NT2/D1 (cell line): ENCODE measurements around the gene CTIF.

Experiments used
- DNase-seq: peaks from one replicate; pipeline ENCODE4 v3.0.0-alpha.2; 2011; ENCODE audit warnings: low read depth, low spot score
- H3K27me3 ChIP-seq: 2 replicates; pipeline ENCODE4 v1.6.0; 2011; ENCODE audit warnings: mild to moderate bottlenecking; ENCODE audit not compliant: insufficient read length, insufficient read depth
- H3K36me3 ChIP-seq: 2 replicates; pipeline ENCODE4 v1.6.1; 2011; ENCODE audit warnings: mild to moderate bottlenecking, low read length, mixed read lengths; ENCODE audit not compliant: insufficient read depth, insufficient read length
- H3K4me1 ChIP-seq: 2 replicates; pipeline ENCODE4 v1.5.1; 2011; ENCODE audit not compliant: insufficient read depth, insufficient read length
- H3K4me3 ChIP-seq: 2 replicates; pipeline ENCODE4 v1.5.1; 2011; ENCODE audit warnings: low read depth; ENCODE audit not compliant: insufficient read length
- H3K9ac ChIP-seq: 2 replicates; pipeline ENCODE4 v1.6.0; 2011; ENCODE audit warnings: low read depth; ENCODE audit not compliant: insufficient read length
- H3K9me3 ChIP-seq: 2 replicates; pipeline ENCODE4 v1.5.1; 2011; ENCODE audit warnings: mild to moderate bottlenecking, low read length; ENCODE audit not compliant: insufficient read depth
- SUZ12 ChIP-seq: IDR thresholded peaks from 2 replicates; pipeline ENCODE4 v1.6.1; 2011; ENCODE audit not compliant: insufficient read length, insufficient read depth; ENCODE audit errors: extremely low read depth
- YY1 ChIP-seq: IDR thresholded peaks from 2 replicates; pipeline ENCODE4 v1.6.1; 2011; ENCODE audit not compliant: insufficient read length, insufficient read depth
- ZNF274 ChIP-seq: IDR thresholded peaks from 2 replicates; pipeline ENCODE4 v1.6.1; 2011; ENCODE audit warnings: mild to moderate bottlenecking, low read depth, low read length

The CTIF gene

DNA sequence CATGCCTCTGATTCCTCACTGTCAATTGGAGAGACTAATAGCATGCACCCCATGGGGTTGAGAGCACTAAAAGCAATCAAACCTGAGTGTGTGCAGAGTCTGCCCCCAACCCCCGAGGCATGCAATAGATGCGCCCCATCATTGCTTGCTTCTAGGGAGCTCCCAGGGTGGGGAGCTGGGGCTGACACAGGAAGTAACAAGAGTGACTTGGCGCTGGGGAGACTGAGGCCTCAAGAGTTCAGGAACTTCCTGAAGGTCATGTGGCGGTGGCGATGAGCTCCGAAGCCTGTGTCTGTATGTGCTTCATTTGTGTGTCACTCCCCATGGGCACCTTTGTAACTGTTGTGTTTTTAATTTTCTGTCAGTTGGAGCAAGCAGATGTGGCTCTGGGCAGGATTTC, 61.2 kb downstream of the CTIF start:
- no peak overlapping the region for H3K4me3 ChIP-seq
- DNase-seq, result no peak
- no peaks in the 10 kb centered on the region for H3K4me1 ChIP-seq
- H3K27me3 ChIP-seq, result no peaks in the 10 kb centered on the region
- TF ChIP-seq YY1, result no peak
- TF ChIP-seq SUZ12, result no peak
- no peak for TF ChIP-seq ZNF274
- peaks cover 29% of the 10 kb centered on the region for H3K36me3 ChIP-seq
- no peak overlapping the region for H3K9ac ChIP-seq
- H3K9me3 ChIP-seq, result no peaks in the 10 kb centered on the region

DNA sequence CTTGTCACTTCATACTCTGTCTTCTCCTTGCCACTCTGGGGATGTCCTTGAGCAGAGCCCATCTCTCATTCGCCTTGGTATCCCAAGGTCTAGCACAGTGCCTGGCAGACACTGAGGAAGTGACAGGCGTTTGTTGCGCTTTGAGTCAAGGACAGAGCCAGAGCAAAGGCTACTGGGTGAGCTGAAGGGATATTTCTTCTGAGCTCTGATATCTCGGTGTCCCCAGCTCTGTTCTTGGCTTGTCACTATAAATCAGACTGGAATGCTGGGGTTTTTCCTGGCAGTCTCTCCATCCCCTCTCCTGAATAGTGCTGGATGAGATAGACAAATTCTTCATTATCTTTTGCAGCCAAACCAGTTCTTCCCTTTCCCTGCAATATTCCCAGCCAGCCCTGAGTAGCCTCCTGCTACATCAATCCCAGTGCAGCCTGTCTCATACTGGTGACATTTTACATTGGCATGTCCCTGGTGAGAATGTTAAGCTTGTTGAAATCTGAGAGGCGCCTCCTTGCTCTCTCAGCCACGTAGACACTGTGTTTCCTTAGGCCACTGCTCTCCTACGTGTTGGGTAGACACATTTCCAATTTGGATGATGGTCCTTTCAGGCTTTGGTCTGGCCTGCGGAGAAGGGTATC, 61.7 kb downstream of the CTIF start:
- H3K4me1 ChIP-seq, result no peaks in the 10 kb centered on the region
- H3K27me3 ChIP-seq, result no peaks in the 10 kb centered on the region
- H3K9me3 ChIP-seq, result no peaks in the 10 kb centered on the region
- no peak overlapping the region for H3K9ac ChIP-seq
- no peak for DNase-seq
- no peak overlapping the region for H3K4me3 ChIP-seq
- TF ChIP-seq ZNF274 (no peak), SUZ12 (no peak), YY1 (no peak)
- H3K36me3 ChIP-seq, result peaks cover 25% of the 10 kb centered on the region

DNA sequence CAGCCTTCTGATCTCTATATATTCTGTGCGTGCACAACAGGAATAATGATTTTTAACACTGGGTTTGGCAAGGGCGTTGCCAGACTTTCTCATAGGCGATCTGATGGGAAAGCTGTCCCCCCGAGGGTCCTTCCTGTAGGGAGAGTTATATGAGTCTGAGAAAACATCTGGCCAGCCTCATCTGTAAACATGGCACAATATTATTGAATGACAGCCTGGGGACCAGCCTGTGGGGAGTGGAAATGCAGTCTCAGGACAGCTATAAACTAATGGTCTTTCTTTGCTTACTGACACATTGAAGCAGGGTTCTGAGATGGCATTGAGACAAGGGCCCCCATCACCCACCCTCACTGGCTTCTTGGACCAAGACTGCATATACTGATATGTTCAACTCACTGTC, 62.5 kb downstream of the CTIF start:
- Histone ChIP-seq H3K36me3 (peaks cover 19% of the 10 kb centered on the region), H3K4me3 (no peak overlapping the region), H3K9ac (no peak overlapping the region), H3K9me3 (no peaks in the 10 kb centered on the region), H3K4me1 (no peaks in the 10 kb centered on the region), H3K27me3 (no peaks in the 10 kb centered on the region)
- DNase-seq, result no peak
- no peak for TF ChIP-seq SUZ12
- TF ChIP-seq YY1, result no peak
- no peak for TF ChIP-seq ZNF274

- Histone ChIP-seq H3K9me3 (no peaks in the 10 kb centered on the region), H3K27me3 (no peaks in the 10 kb centered on the region), H3K36me3 (peaks cover 15% of the 10 kb centered on the region), H3K9ac (no peak overlapping the region), H3K4me3 (no peak overlapping the region), H3K4me1 (no peaks in the 10 kb centered on the region)
- no peak for DNase-seq
- no peak for TF ChIP-seq YY1
- TF ChIP-seq ZNF274, result no peak
- TF ChIP-seq SUZ12, result no peak
Measured at GRCh38 chr18:48602759-48603390, 64.0 kb downstream of the CTIF start.

- H3K27me3 ChIP-seq, result no peaks in the 10 kb centered on the region
- H3K9ac ChIP-seq, result no peak overlapping the region
- peaks cover 8% of the 10 kb centered on the region for H3K36me3 ChIP-seq
- H3K9me3 ChIP-seq, result no peaks in the 10 kb centered on the region
- DNase-seq, result peak; percentile 47
- H3K4me1 ChIP-seq, result no peaks in the 10 kb centered on the region
- no peak overlapping the region for H3K4me3 ChIP-seq
- TF ChIP-seq ZNF274, result no peak
- TF ChIP-seq YY1, result no peak
- TF ChIP-seq SUZ12, result no peak
Measured at GRCh38 chr18:48605408-48605845, 66.6 kb downstream of the CTIF start.

- Histone ChIP-seq H3K4me1 (no peaks in the 10 kb centered on the region), H3K27me3 (no peaks in the 10 kb centered on the region), H3K36me3 (peaks cover 12% of the 10 kb centered on the region), H3K9me3 (no peaks in the 10 kb centered on the region), H3K4me3 (no peak overlapping the region), H3K9ac (no peak overlapping the region)
- no peak for DNase-seq
- TF ChIP-seq YY1, result no peak
- no peak for TF ChIP-seq ZNF274
- TF ChIP-seq SUZ12, result no peak
Measured at GRCh38 chr18:48607056-48607984, 68.5 kb downstream of the CTIF start.

DNA sequence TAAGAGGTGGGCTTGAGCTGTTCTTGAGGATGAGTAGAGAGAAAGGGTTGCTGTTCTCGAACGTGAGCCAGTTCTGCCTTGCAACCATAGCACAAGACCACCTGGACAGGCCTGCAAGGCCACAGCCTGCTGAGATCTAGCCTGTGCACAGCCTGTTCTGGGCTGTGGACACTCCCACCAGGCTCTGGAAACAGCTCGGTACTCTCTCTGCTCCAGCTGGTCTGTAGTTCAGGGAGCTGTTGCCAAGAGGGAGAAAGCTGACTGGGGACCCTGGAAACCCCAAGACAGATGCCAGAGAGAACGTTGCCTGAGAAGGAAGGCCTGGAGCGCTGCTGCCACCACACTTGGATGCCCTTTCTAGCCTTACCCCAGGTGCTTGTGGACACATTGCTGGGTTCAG, 69.8 kb downstream of the CTIF start:
- no peak overlapping the region for H3K9ac ChIP-seq
- peaks cover 12% of the 10 kb centered on the region for H3K36me3 ChIP-seq
- H3K27me3 ChIP-seq, result no peaks in the 10 kb centered on the region
- DNase-seq, result no peak
- H3K9me3 ChIP-seq, result no peaks in the 10 kb centered on the region
- peaks cover 2% of the 10 kb centered on the region for H3K4me1 ChIP-seq
- TF ChIP-seq ZNF274 (no peak), SUZ12 (no peak), YY1 (no peak)
- H3K4me3 ChIP-seq, result no peak overlapping the region
